ENCODE data around the gene CIAO3. TPM values are rescaled to one million over a fixed set of nuclear protein-coding genes. Genes with fewer than 3 reads are reported as not detected.

The CIAO3 gene
- total RNA-seq, 4 donors from 2014 or later = 19.4 to 33.3 (median 30.2) TPM

DNA sequence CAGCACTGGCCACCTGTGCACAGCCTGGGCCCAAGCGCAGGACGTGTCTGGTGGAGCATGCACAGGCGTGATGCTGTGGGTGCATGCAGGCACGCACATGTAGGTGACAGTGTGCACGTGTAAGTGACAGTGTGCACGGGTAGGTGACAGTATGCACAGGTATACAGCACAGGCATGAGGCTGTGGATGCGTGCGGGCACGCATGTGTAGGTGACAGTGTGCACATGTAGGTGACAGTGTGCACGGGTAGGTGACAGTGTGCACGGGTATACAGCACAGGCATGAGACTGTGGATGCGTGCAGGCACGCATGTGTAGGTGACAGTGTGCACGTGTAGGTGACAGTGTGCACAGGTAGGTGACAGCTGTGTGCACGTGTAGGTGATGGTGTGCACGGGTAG lies 39.5 kb upstream of the CIAO3 start:
- H3K27me3 ChIP-seq = peaks cover 0 to 82% (median 13%) of the 10 kb centered on the region in 4 donors
- intact Hi-C loops (cut with DNase I) = no loop called here

DNA sequence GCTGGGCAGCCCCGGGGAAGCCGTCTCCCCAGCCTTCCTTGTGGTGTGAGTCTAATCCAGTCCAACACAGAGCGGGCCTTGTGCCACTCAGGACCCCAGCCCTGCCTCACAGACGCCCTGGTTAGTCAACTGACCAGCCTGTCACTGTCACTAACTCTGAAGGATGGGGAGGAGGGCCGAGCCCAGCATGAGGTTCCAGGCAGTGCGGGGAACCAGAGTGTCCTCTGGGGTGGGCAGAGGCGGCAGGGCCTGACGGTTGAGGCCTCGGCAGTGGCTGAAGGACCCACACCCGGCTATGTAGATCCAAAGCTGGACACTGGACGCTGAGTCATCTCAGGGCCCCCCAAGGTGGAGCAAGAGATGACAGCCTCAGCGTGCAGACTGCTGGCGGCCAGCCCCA lies 38.8 kb upstream of the CIAO3 start:
- H3K27ac ChIP-seq (replicated peaks in 1 of 4) = no peak overlapping the region
- no peak for DNase-seq (ENCODE audit: extremely low spot score)
- peaks cover 0 to 13% (median 8%) of the 10 kb centered on the region in 4 donors for H3K4me1 ChIP-seq
- peaks cover 0 to 90% (median 13%) of the 10 kb centered on the region in 4 donors for H3K27me3 ChIP-seq
- intact Hi-C loops (cut with DNase I) = no loop called here
- no peak for TF ChIP-seq POLR2A (IDR thresholded peaks at IDR 0.05; ENCODE audit: low read depth)
- TF ChIP-seq, protein P1, sequence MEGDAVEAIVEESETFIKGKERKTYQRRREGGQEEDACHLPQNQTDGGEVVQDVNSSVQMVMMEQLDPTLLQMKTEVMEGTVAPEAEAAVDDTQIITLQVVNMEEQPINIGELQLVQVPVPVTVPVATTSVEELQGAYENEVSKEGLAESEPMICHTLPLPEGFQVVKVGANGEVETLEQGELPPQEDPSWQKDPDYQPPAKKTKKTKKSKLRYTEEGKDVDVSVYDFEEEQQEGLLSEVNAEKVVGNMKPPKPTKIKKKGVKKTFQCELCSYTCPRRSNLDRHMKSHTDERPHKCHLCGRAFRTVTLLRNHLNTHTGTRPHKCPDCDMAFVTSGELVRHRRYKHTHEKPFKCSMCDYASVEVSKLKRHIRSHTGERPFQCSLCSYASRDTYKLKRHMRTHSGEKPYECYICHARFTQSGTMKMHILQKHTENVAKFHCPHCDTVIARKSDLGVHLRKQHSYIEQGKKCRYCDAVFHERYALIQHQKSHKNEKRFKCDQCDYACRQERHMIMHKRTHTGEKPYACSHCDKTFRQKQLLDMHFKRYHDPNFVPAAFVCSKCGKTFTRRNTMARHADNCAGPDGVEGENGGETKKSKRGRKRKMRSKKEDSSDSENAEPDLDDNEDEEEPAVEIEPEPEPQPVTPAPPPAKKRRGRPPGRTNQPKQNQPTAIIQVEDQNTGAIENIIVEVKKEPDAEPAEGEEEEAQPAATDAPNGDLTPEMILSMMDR (IDR thresholded peaks at IDR 0.05) = no peak
- no peak for TF ChIP-seq POLR2AphosphoS5 (IDR thresholded peaks at IDR 0.05)
- TF ChIP-seq EP300 (IDR thresholded peaks at IDR 0.05) = no peak
- 70% methylated on average over 10 of the region's 13 CpGs for WGBS
- no peaks in the 10 kb centered on the region for H3K36me3 ChIP-seq
- H3K4me3 ChIP-seq = no peak overlapping the region
- H3K9me3 ChIP-seq = no peaks in the 10 kb centered on the region

More for the DNA sequence above, 39.5 kb upstream of the CIAO3 start:
- Histone ChIP-seq H3K4me3 (no peak overlapping the region), H3K27ac (replicated peaks in 1 of 4) (no peak overlapping the region), H3K36me3 (no peaks in the 10 kb centered on the region), H3K9me3 (no peaks in the 10 kb centered on the region), H3K4me1 (peaks cover 0 to 14% (median 9%) of the 10 kb centered on the region in 4 donors)
- TF ChIP-seq EP300 (IDR thresholded peaks at IDR 0.05) (no peak), POLR2A (IDR thresholded peaks at IDR 0.05; ENCODE audit: low read depth) (no peak), POLR2AphosphoS5 (IDR thresholded peaks at IDR 0.05) (no peak)
- TF ChIP-seq, protein P1 (IDR thresholded peaks at IDR 0.05) = no peak
- no peak for DNase-seq (ENCODE audit: extremely low spot score)
- WGBS = 87% methylated on average over 13 of the region's 16 CpGs

DNA sequence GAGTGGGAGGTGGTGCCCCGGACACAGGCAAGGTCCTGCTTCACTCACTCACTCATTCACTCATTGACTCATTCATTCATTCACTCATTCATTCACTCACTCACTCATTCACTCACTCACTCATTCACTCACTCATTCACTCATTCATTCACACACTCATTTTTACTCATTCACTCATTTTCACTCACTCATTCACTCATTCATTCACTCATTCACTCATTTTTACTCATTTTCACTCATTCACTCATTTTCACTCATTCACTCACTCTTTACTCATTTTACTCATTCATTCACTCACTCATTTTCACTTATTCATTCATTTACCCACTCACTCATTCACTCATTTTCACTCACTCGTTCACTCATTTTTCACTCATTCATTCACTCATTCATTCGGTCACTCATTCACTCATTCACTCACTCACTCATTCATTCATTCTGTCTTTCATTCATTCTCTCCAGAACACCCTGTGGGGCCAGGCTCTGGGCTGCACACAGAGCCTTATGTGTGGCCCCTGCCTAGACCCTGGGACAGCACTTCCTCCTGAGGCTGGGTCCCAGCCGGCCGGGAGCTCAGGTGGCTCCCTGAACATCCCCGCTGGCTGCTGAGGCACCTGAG lies 38.2 kb upstream of the CIAO3 start:
- peaks cover 0 to 11% (median 8%) of the 10 kb centered on the region in 4 donors for H3K4me1 ChIP-seq
- no peaks in the 10 kb centered on the region for H3K36me3 ChIP-seq
- H3K27me3 ChIP-seq = peaks cover 0 to 95% (median 13%) of the 10 kb centered on the region in 4 donors
- TF ChIP-seq, protein P1 (IDR thresholded peaks at IDR 0.05) = no peak
- TF ChIP-seq POLR2AphosphoS5 (IDR thresholded peaks at IDR 0.05) (no peak), EP300 (IDR thresholded peaks at IDR 0.05) (no peak)
- H3K27ac ChIP-seq (replicated peaks in 1 of 4) = no peak overlapping the region
- H3K4me3 ChIP-seq = no peak overlapping the region
- WGBS = 86% methylated on average over 6 of the region's 6 CpGs
- intact Hi-C loops (cut with DNase I) = no loop called here
- no peaks in the 10 kb centered on the region for H3K9me3 ChIP-seq
- DNase-seq (ENCODE audit: extremely low spot score) = no peak

DNA sequence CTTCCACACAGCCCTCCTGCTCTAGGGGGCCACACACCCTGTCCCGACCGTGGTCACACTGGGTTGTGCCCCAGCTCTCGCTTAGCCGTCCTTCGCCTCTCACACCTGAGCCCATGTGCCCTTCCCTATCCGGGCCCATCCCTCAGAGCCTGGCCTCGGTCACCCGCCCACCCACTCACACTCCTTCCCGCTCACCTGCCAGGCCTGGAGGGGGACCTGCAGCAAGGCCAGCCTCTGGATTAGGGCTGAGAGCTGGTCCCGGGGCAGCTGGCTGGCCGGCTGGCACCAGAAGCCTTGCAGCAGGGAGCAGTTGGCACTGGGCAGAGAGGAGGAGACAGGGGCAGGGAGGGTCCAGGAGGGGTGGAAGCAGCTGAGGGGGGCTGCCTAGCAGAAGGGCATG lies 37.6 kb upstream of the CIAO3 start:
- Histone ChIP-seq H3K9me3 (no peaks in the 10 kb centered on the region), H3K27ac (replicated peaks in 1 of 4) (no peak overlapping the region), H3K4me1 (peaks cover 0 to 5% (median 2%) of the 10 kb centered on the region in 4 donors), H3K27me3 (peaks cover 0 to 94% (median 13%) of the 10 kb centered on the region in 4 donors), H3K36me3 (no peaks in the 10 kb centered on the region), H3K4me3 (no peak overlapping the region)
- intact Hi-C loops (cut with DNase I) = no loop called here
- no peak for DNase-seq (ENCODE audit: extremely low spot score)
- no peak for TF ChIP-seq EP300 (IDR thresholded peaks at IDR 0.05)
- TF ChIP-seq POLR2AphosphoS5 (IDR thresholded peaks at IDR 0.05) = no peak
- TF ChIP-seq POLR2A (IDR thresholded peaks at IDR 0.05; ENCODE audit: low read depth) = no peak
- TF ChIP-seq, protein P1 (IDR thresholded peaks at IDR 0.05) = no peak
- 83% methylated on average over 11 of the region's 11 CpGs for WGBS

DNA sequence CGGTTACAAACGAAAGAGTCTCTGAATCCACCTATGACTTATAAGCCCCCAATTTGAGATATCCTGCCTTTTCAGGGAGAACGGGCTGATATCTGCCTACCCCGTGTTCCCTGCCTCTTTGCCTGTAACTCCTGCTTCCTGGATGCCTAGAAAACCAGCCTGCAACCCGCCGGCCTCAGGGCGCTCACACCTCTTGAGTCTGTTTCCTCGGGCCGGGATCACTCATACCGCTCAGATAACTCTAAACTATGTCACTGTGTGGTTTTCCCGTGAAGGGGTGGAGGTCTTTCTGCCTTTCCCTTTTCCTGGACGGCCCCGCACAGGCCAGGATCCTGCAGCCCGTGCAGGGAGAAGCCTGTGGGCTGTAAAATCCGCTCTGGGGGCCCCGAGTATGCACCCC lies 37.0 kb upstream of the CIAO3 start:
- WGBS = 36% methylated on average over 16 of the region's 16 CpGs
- Histone ChIP-seq H3K27me3 (peaks cover 0 to 89% (median 8%) of the 10 kb centered on the region in 4 donors), H3K27ac (replicated peaks in 1 of 4) (no peak overlapping the region), H3K9me3 (no peaks in the 10 kb centered on the region), H3K4me1 (no peaks in the 10 kb centered on the region), H3K4me3 (no peak overlapping the region), H3K36me3 (no peaks in the 10 kb centered on the region)
- intact Hi-C loops (cut with DNase I) = no loop called here
- TF ChIP-seq POLR2A (IDR thresholded peaks at IDR 0.05; ENCODE audit: low read depth) (no peak), POLR2AphosphoS5 (IDR thresholded peaks at IDR 0.05) (no peak), EP300 (IDR thresholded peaks at IDR 0.05) (no peak)
- TF ChIP-seq, protein P1 (IDR thresholded peaks at IDR 0.05) = no peak
- no peak for DNase-seq (ENCODE audit: extremely low spot score)

All from esophagus muscularis mucosa (tissue), 4 donors.